GM20431 (cell line): ENCODE results near the gene PDX1.

Experiments
- in situ Hi-C: fragments of 300-500 bp; cut with MseI, MboI; formaldehyde crosslinking; loops from one replicate; pipeline ENCODE4 v1.15.0; 2020; ENCODE audit warnings: low sequenced_read_pairs; ENCODE audit not compliant: unreplicated experiment

Gene PDX1

GRCh38 chr13:27921961-27922882 is 2.4 kb downstream of the PDX1 start:
- in situ Hi-C loops, result no loop called here

- in situ Hi-C loops, result no loop called here
These were observed 3.2 kb downstream of the PDX1 start for GRCh38 chr13:27922883-27923612.

DNA sequence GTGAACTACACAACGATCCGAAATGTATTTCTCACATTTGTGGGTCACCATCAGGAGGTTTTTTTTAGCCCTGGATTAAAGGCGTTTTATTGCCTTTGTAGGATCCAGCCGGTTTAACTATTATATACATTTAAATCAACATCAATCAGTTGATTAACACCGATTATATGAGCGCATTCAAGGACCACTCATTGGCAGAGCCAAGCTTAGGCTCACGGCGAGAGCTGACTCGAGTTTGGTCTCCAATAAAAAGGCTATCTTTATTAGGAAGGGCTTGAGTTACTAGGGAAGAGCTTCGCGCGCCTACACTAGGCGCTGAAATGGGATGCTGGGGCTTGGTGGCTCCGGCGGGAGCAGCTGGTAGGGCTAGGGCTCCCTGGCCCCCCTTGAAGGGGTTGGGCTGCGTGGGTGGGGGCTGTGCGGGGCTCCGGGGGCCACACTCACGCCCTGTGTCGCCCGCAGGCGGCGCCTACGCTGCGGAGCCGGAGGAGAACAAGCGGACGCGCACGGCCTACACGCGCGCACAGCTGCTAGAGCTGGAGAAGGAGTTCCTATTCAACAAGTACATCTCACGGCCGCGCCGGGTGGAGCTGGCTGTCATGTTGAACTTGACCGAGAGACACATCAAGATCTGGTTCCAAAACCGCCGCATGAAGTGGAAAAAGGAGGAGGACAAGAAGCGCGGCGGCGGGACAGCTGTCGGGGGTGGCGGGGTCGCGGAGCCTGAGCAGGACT is 4.2 kb downstream of the PDX1 start:
- in situ Hi-C loops, result no loop called here

DNA sequence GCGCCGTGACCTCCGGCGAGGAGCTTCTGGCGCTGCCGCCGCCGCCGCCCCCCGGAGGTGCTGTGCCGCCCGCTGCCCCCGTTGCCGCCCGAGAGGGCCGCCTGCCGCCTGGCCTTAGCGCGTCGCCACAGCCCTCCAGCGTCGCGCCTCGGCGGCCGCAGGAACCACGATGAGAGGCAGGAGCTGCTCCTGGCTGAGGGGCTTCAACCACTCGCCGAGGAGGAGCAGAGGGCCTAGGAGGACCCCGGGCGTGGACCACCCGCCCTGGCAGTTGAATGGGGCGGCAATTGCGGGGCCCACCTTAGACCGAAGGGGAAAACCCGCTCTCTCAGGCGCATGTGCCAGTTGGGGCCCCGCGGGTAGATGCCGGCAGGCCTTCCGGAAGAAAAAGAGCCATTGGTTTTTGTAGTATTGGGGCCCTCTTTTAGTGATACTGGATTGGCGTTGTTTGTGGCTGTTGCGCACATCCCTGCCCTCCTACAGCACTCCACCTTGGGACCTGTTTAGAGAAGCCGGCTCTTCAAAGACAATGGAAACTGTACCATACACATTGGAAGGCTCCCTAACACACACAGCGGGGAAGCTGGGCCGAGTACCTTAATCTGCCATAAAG is 4.8 kb downstream of the PDX1 start:
- in situ Hi-C loops, result no loop called here

GRCh38 chr13:27925220-27925991 is 5.6 kb downstream of the PDX1 start:
- in situ Hi-C loops, result no loop called here

GRCh38 chr13:27926644-27927434 is 7.0 kb downstream of the PDX1 start:
- in situ Hi-C loops, result no loop called here

GRCh38 chr13:27927444-27928352 is 7.9 kb downstream of the PDX1 start:
- in situ Hi-C loops, result no loop called here

DNA sequence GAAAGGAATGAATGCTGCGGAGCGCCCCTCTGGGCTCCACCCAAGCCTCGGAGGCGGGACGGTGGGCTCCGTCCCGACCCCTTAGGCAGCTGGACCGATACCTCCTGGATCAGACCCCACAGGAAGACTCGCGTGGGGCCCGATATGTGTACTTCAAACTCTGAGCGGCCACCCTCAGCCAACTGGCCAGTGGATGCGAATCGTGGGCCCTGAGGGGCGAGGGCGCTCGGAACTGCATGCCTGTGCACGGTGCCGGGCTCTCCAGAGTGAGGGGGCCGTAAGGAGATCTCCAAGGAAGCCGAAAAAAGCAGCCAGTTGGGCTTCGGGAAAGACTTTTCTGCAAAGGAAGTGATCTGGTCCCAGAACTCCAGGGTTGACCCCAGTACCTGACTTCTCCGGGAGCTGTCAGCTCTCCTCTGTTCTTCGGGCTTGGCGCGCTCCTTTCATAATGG is 8.6 kb downstream of the PDX1 start:
- in situ Hi-C loops, result no loop called here

GRCh38 chr13:27928805-27929753 is 9.3 kb downstream of the PDX1 start:
- in situ Hi-C loops, result no loop called here

DNA sequence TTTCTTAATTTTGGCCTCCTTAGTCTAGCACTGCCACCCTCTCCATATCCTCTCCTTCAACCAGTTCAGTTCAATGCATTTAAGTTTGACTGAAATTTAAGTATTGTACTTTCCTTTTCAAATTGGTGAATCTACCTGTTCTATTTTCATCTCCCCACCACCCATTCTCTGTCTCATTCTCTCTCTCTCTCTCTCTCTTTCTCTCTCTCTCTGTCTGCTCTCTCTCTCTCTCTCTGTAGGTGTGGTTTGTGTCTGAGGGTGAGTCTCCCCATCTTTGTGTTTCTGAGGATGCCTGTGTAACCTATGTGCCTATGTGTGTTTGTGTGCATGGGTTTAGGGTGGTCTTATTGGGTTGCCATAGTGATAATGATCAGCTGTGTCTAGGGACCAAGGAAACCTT is 10.1 kb downstream of the PDX1 start:
- in situ Hi-C loops, result no loop called here

- in situ Hi-C loops, result no loop called here
These were observed 13.3 kb downstream of the PDX1 start for GRCh38 chr13:27933118-27933517.

DNA sequence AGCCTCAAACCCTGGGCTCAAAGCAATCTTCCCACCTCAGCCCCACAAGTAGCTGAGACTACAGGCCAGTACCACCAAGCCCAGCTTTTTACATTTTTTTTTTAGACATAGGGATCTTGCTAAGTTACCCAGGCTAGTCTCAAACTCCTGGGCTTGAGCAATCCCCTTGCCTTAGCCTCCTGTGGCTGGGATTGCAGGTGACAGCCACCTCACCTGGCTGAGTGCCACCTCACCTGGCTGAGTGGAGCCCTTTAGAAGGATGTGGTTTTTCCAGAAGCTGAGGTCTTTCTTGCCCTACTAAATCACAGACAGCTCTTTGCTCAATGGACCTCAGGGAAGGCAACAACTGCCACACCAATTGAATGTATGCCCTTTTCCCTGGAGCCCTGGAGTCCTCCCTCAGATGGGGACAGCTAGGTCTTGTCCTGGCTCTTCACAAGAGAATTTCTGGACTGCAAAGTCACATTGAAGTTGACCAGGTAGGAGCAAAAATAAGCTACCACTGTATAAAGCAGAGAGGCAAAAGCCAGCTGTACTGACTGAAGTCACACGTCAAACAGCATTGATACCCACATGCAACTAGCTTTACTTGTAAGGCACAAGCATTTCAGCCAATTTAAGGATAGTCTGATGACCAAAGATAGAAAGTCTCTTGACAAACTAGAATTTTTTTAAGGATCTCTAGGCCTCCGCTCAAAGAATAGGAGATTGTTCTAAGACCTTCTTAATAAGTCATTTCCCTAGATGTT is 14.0 kb downstream of the PDX1 start:
- in situ Hi-C loops, result no loop called here

GRCh38 chr13:27942972-27943371 is 23.2 kb downstream of the PDX1 start:
- in situ Hi-C loops, result no loop called here

GRCh38 chr13:27952876-27953675 is 33.3 kb downstream of the PDX1 start:
- in situ Hi-C loops, result loop anchor here (25.0 kb wide), 2 partner anchors 116 to 416 kb away; no protein-coding TSS in a partner anchor
